Neural cell (in vitro differentiated cells): ENCODE data around the gene COG1. TPM values are rescaled to one million over a fixed set of nuclear protein-coding genes. Genes with fewer than 3 reads are reported as not detected.
"Not testable (repeated sequence)": the region's sequence is repeated elsewhere in the genome, so short reads cannot be mapped to it uniquely, and the experiment has no call there.

Source experiments
- H2AFZ ChIP-seq: fragments of 200-600, 300-800 bp; sonication (generic), shearing (Covaris generic); 2 replicates; pipeline ENCODE4 v1.6.0; 2014; ENCODE audit warnings: low read depth, mild to moderate bottlenecking, antibody characterized with exemption, low read length, moderate library complexity
- H3F3A ChIP-seq: fragments of 200-600 bp; shearing (Covaris generic); 2 replicates; pipeline ENCODE4 v1.6.1; 2016; ENCODE audit warnings: mild to moderate bottlenecking, moderate library complexity, mixed read lengths, antibody characterized with exemption, low read length; ENCODE audit not compliant: insufficient read depth, poor library complexity, severe bottlenecking
- H3K27ac ChIP-seq: fragments of 200-600, 300-800 bp; sonication (generic), shearing (Covaris generic); 2 replicates; pipeline ENCODE4 v1.5.1; 2014; ENCODE audit warnings: mild to moderate bottlenecking, low read length, moderate library complexity
- H3K27me3 ChIP-seq: fragments of 300-800, 200-600 bp; sonication (generic), shearing (Covaris generic); 2 replicates; pipeline ENCODE4 v1.6.0; 2014; ENCODE audit warnings: mild to moderate bottlenecking, low read depth, low read length, moderate library complexity; ENCODE audit not compliant: insufficient read depth
- H3K36me3 ChIP-seq: fragments of 300-800, 200-600 bp; sonication (generic), shearing (Covaris generic); 2 replicates; pipeline ENCODE4 v1.5.1; 2014; ENCODE audit warnings: mild to moderate bottlenecking, antibody characterized with exemption, low read length, moderate library complexity; ENCODE audit not compliant: insufficient read depth
- H3K4me2 ChIP-seq: fragments of 300-800, 200-600 bp; sonication (generic), shearing (Covaris generic); 2 replicates; pipeline ENCODE4 v1.6.0; 2014; ENCODE audit warnings: mild to moderate bottlenecking, low read length
- H3K4me3 ChIP-seq: fragments of 300-800, 200-600 bp; sonication (generic), shearing (Covaris generic); 2 replicates; pipeline ENCODE4 v1.5.1; 2014; ENCODE audit warnings: mild to moderate bottlenecking, low read length, moderate library complexity
- H3K79me2 ChIP-seq: fragments of 200-600 bp; shearing (Covaris generic); replicated peaks from 2 replicates; pipeline ENCODE4 v1.6.0; 2014; ENCODE audit warnings: mild to moderate bottlenecking, low read length, moderate library complexity; ENCODE audit not compliant: insufficient read depth
- H3K9ac ChIP-seq: fragments of 300-800, 200-600 bp; sonication (generic), shearing (Covaris generic); 2 replicates; pipeline ENCODE4 v1.6.1; 2016; ENCODE audit warnings: mild to moderate bottlenecking, low read length, mixed read lengths
- H3K9me2 ChIP-seq: fragments of 200-600 bp; shearing (Covaris generic); 2 replicates; pipeline ENCODE4 v1.6.1; 2016; ENCODE audit warnings: mild to moderate bottlenecking, low read length, mixed read lengths; ENCODE audit not compliant: insufficient read depth
- H3K9me3 ChIP-seq: fragments of 200-600, 300-800 bp; sonication (generic), shearing (Covaris generic); 2 replicates; pipeline ENCODE4 v1.6.1; 2016; ENCODE audit warnings: mild to moderate bottlenecking, mixed run types, low read length, moderate library complexity, mixed read lengths
- H4K20me1 ChIP-seq: fragments of 200-600 bp; shearing (Covaris generic); 2 replicates; pipeline ENCODE4 v1.6.1; 2016; ENCODE audit warnings: mild to moderate bottlenecking, mixed run types; ENCODE audit not compliant: insufficient read depth
- EZH2 ChIP-seq: fragments of 200-600, 300-800 bp; shearing (Covaris generic), sonication (generic); IDR thresholded peaks from 2 replicates; pipeline ENCODE4 v1.6.1; 2014; ENCODE audit warnings: antibody characterized with exemption, low read length, borderline replicate concordance, mild to moderate bottlenecking; ENCODE audit not compliant: insufficient read depth, poor library complexity, severe bottlenecking
- MXI1 ChIP-seq: fragments of 450-650 bp; conservative IDR thresholded peaks from 2 replicates; pipeline ENCODE4 v1.6.1; 2014; ENCODE audit warnings: antibody characterized with exemption, mild to moderate bottlenecking; ENCODE audit not compliant: poor library complexity, severe bottlenecking
- POLR2AphosphoS5 ChIP-seq: IDR thresholded peaks from 2 replicates; pipeline ENCODE4 v1.6.1; 2012
- RAD21 ChIP-seq: fragments of 450-650 bp; conservative IDR thresholded peaks from 2 replicates; pipeline ENCODE4 v1.6.1; 2014; ENCODE audit warnings: antibody characterized with exemption, mild to moderate bottlenecking, moderate library complexity
- TAF1 ChIP-seq: IDR thresholded peaks from 2 replicates; pipeline ENCODE4 v1.6.1; 2012; ENCODE audit warnings: low read depth
- polyA plus RNA-seq: library from polyadenylated mRNA; depleted of rRNA; stranded (reverse); fragments of >200 nt; gene quantifications from 2 replicates; pipeline ENCODE4 v1.2.3, GENCODE V29; 2014
- TF ChIP-seq, protein P1 (sequence below): IDR thresholded peaks from 2 replicates; pipeline ENCODE4 v1.6.1; 2012; ENCODE audit warnings: borderline replicate concordance
- TF ChIP-seq, protein P2 (sequence below): fragments of 450-650 bp; IDR thresholded peaks from 2 replicates; pipeline ENCODE4 v1.5.1; 2014; ENCODE audit warnings: antibody characterized with exemption, mild to moderate bottlenecking, moderate library complexity; ENCODE audit not compliant: poor library complexity, severe bottlenecking

The COG1 gene
- polyA plus RNA-seq, 1 donor from 2014 or later = 23.5 TPM

DNA sequence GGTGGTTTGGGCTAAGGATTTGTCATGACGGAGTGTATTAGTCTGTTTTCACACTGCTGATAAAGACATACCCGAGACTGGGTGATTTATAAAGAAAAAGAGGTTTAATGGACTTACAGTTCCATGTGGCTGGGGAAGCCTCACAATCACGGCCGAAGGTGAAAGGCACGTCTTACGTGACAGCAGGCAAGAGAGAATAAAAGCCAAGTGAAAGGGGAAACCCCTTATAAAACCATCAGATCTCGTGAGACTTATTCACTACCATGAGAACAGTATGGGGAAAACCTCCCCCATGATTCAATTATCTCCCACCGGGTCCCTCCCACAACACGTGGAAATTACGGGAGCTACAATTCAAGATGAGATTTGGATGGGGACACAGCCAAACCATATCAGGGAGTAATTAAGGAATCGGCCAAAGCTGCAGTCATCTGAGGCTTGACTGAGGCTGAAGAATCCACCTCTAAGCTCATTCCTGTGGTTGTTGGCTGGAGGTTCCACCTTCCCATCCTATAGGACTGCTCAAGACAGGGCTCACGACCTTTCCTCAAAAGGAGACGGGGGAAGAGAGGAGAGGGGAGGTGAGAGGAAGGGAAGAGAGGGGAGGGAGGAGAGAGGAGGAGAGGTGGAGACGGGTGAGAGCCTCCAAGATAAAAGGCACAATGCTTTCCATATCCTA is 42.1 kb upstream of the COG1 start:
- not testable (repeated sequence) for H3K79me2 ChIP-seq, H3K27me3 ChIP-seq, H2AFZ ChIP-seq, H3K27ac ChIP-seq, H3K36me3 ChIP-seq, H3K9me2 ChIP-seq, H3K4me2 ChIP-seq, H3F3A ChIP-seq, H4K20me1 ChIP-seq, H3K9me3 ChIP-seq, H3K4me3 ChIP-seq, H3K9ac ChIP-seq

DNA sequence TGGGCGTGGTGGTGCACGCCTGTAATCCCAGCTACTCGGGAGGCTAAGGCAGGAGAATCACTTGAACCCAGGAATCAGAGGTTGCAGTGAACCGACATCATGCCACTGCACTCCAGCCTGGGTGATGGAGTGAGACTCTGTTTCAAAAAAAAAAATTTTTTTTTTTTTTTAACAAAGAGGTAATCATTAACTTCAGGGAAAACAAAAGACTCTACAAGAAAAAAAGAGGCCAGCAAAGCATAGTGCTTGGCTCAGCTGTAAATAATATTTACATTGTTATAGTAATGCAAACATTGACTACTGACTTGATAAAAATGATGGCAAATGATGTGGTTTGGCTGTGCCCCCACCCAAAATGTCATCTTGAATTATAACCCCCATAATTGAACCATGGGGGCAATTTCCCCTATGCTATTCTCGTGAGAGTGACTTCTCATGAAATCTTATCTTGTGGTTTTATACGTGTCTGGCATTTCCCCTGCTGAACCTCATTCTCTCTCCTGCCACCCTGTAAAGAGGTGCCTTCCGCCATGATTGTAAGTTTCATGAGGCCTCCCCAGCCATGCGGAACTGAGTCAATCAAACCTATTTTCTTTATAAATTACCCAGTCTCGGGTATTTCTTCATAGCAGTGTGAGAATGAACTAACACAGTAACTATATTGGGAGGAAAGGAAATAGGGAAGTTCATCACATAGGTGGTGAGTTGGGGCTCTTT is 40.8 kb upstream of the COG1 start:
- no peak for TF ChIP-seq POLR2AphosphoS5
- no peak for TF ChIP-seq RAD21
- TF ChIP-seq, protein P1, sequence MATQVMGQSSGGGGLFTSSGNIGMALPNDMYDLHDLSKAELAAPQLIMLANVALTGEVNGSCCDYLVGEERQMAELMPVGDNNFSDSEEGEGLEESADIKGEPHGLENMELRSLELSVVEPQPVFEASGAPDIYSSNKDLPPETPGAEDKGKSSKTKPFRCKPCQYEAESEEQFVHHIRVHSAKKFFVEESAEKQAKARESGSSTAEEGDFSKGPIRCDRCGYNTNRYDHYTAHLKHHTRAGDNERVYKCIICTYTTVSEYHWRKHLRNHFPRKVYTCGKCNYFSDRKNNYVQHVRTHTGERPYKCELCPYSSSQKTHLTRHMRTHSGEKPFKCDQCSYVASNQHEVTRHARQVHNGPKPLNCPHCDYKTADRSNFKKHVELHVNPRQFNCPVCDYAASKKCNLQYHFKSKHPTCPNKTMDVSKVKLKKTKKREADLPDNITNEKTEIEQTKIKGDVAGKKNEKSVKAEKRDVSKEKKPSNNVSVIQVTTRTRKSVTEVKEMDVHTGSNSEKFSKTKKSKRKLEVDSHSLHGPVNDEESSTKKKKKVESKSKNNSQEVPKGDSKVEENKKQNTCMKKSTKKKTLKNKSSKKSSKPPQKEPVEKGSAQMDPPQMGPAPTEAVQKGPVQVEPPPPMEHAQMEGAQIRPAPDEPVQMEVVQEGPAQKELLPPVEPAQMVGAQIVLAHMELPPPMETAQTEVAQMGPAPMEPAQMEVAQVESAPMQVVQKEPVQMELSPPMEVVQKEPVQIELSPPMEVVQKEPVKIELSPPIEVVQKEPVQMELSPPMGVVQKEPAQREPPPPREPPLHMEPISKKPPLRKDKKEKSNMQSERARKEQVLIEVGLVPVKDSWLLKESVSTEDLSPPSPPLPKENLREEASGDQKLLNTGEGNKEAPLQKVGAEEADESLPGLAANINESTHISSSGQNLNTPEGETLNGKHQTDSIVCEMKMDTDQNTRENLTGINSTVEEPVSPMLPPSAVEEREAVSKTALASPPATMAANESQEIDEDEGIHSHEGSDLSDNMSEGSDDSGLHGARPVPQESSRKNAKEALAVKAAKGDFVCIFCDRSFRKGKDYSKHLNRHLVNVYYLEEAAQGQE = no peak
- no peak for TF ChIP-seq MXI1
- TF ChIP-seq TAF1 = no peak
- TF ChIP-seq, protein P2, sequence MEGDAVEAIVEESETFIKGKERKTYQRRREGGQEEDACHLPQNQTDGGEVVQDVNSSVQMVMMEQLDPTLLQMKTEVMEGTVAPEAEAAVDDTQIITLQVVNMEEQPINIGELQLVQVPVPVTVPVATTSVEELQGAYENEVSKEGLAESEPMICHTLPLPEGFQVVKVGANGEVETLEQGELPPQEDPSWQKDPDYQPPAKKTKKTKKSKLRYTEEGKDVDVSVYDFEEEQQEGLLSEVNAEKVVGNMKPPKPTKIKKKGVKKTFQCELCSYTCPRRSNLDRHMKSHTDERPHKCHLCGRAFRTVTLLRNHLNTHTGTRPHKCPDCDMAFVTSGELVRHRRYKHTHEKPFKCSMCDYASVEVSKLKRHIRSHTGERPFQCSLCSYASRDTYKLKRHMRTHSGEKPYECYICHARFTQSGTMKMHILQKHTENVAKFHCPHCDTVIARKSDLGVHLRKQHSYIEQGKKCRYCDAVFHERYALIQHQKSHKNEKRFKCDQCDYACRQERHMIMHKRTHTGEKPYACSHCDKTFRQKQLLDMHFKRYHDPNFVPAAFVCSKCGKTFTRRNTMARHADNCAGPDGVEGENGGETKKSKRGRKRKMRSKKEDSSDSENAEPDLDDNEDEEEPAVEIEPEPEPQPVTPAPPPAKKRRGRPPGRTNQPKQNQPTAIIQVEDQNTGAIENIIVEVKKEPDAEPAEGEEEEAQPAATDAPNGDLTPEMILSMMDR = no peak
- no peak for TF ChIP-seq EZH2
- Histone ChIP-seq H3K79me2 (no peaks in the 10 kb centered on the region), H2AFZ (no peak overlapping the region), H3K4me3 (no peak overlapping the region), H3F3A (no peaks in the 10 kb centered on the region), H3K36me3 (no peaks in the 10 kb centered on the region), H3K27me3 (no peaks in the 10 kb centered on the region), H3K4me2 (no peak overlapping the region), H3K9me2 (no peaks in the 10 kb centered on the region), H3K9ac (no peak overlapping the region), H4K20me1 (no peaks in the 10 kb centered on the region), H3K9me3 (no peaks in the 10 kb centered on the region), H3K27ac (no peak overlapping the region)
